ENCODE measurements around the gene CDCA3. TPM values are rescaled to one million over a fixed set of nuclear protein-coding genes. Genes with fewer than 3 reads are reported as not detected.
"Not testable (repeated sequence)": the region's sequence is repeated elsewhere in the genome, so short reads cannot be mapped to it uniquely, and the experiment has no call there.

Gene CDCA3
- total RNA-seq, 1 donor from 2014 or later: 3.2 TPM

GRCh38 chr12:6899427-6899826 lies 48.3 kb upstream of the CDCA3 start:
- H3K27ac ChIP-seq (ENCODE audit: low read depth, low read length): no peak overlapping the region
- TF ChIP-seq CTCF (IDR thresholded peaks at IDR 0.05; ENCODE audit: insufficient read depth, low read depth, low read length): no peak
- no peak for TF ChIP-seq EZH2 (IDR thresholded peaks at IDR 0.05; ENCODE audit: insufficient read depth, low read length)
- no peaks in the 10 kb centered on the region for H3K36me3 ChIP-seq (ENCODE audit: insufficient read depth, low read length)
- no peak overlapping the region for H3K9ac ChIP-seq (ENCODE audit: low read length)
- Mint-ChIP-seq H3K4me1 (ENCODE audit: low read depth, unreplicated experiment) (no peaks in the 10 kb centered on the region), H3K27me3 (ENCODE audit: low read depth, unreplicated experiment) (no peaks in the 10 kb centered on the region), H3K4me3 (ENCODE audit: unreplicated experiment) (no peak overlapping the region), H3K36me3 (ENCODE audit: low read depth, unreplicated experiment) (no peaks in the 10 kb centered on the region), H3K27ac (ENCODE audit: unreplicated experiment) (no peak overlapping the region), H3K9me3 (ENCODE audit: unreplicated experiment) (no peaks in the 10 kb centered on the region)
- FAIRE-seq: no peak
- H3K27me3 ChIP-seq (ENCODE audit: insufficient read depth, low read length): no peaks in the 10 kb centered on the region
- no peaks in the 10 kb centered on the region for H3K9me3 ChIP-seq (ENCODE audit: insufficient read depth, low read depth, low read length)
- no peaks in the 10 kb centered on the region for H3K79me2 ChIP-seq (ENCODE audit: insufficient read depth, low read length)
- no peak overlapping the region for H3K4me3 ChIP-seq (ENCODE audit: insufficient read depth, low read depth, low read length)
- H3K4me2 ChIP-seq (ENCODE audit: low read length): no peak overlapping the region
- no peaks in the 10 kb centered on the region for H3K4me1 ChIP-seq (ENCODE audit: insufficient read depth, low read length)
- no peak overlapping the region for H2AFZ ChIP-seq (ENCODE audit: low read depth, low read length)
- no peaks in the 10 kb centered on the region for H4K20me1 ChIP-seq (ENCODE audit: insufficient read depth, low read length)
- DNase-seq (ENCODE audit: low read depth): no peak

GRCh38 chr12:6896846-6897435 lies 45.9 kb upstream of the CDCA3 start:
- H3K27me3 ChIP-seq (ENCODE audit: insufficient read depth, low read length): no peaks in the 10 kb centered on the region
- H3K79me2 ChIP-seq (ENCODE audit: insufficient read depth, low read length): no peaks in the 10 kb centered on the region
- Mint-ChIP-seq H3K4me1 (ENCODE audit: low read depth, unreplicated experiment) (no peaks in the 10 kb centered on the region), H3K9me3 (ENCODE audit: unreplicated experiment) (no peaks in the 10 kb centered on the region), H3K36me3 (ENCODE audit: low read depth, unreplicated experiment) (peaks cover 3% of the 10 kb centered on the region), H3K27me3 (ENCODE audit: low read depth, unreplicated experiment) (no peaks in the 10 kb centered on the region), H3K27ac (ENCODE audit: unreplicated experiment) (no peak overlapping the region), H3K4me3 (ENCODE audit: unreplicated experiment) (no peak overlapping the region)
- no peak overlapping the region for H3K4me2 ChIP-seq (ENCODE audit: low read length)
- H3K27ac ChIP-seq (ENCODE audit: low read depth, low read length): no peak overlapping the region
- H3K9me3 ChIP-seq (ENCODE audit: insufficient read depth, low read depth, low read length): no peaks in the 10 kb centered on the region
- FAIRE-seq (no peak), DNase-seq (ENCODE audit: low read depth) (no peak)
- no peak overlapping the region for H2AFZ ChIP-seq (ENCODE audit: low read depth, low read length)
- H3K4me1 ChIP-seq (ENCODE audit: insufficient read depth, low read length): no peaks in the 10 kb centered on the region
- no peak overlapping the region for H3K9ac ChIP-seq (ENCODE audit: low read length)
- no peak overlapping the region for H3K4me3 ChIP-seq (ENCODE audit: insufficient read depth, low read depth, low read length)
- no peaks in the 10 kb centered on the region for H3K36me3 ChIP-seq (ENCODE audit: insufficient read depth, low read length)
- TF ChIP-seq EZH2 (IDR thresholded peaks at IDR 0.05; ENCODE audit: insufficient read depth, low read length) (no peak), CTCF (IDR thresholded peaks at IDR 0.05; ENCODE audit: insufficient read depth, low read depth, low read length) (no peak)
- H4K20me1 ChIP-seq (ENCODE audit: insufficient read depth, low read length): no peaks in the 10 kb centered on the region

- Mint-ChIP-seq H3K4me1 (ENCODE audit: low read depth, unreplicated experiment) (no peaks in the 10 kb centered on the region), H3K4me3 (ENCODE audit: unreplicated experiment) (no peak overlapping the region), H3K36me3 (ENCODE audit: low read depth, unreplicated experiment) (peaks cover 3% of the 10 kb centered on the region), H3K9me3 (ENCODE audit: unreplicated experiment) (no peaks in the 10 kb centered on the region), H3K27ac (ENCODE audit: unreplicated experiment) (no peak overlapping the region), H3K27me3 (ENCODE audit: low read depth, unreplicated experiment) (no peaks in the 10 kb centered on the region)
- Histone ChIP-seq H3K27me3 (ENCODE audit: insufficient read depth, low read length) (no peaks in the 10 kb centered on the region), H3K4me2 (ENCODE audit: low read length) (no peak overlapping the region), H3K79me2 (ENCODE audit: insufficient read depth, low read length) (no peaks in the 10 kb centered on the region), H2AFZ (ENCODE audit: low read depth, low read length) (no peak overlapping the region), H3K36me3 (ENCODE audit: insufficient read depth, low read length) (no peaks in the 10 kb centered on the region), H3K27ac (ENCODE audit: low read depth, low read length) (no peak overlapping the region), H4K20me1 (ENCODE audit: insufficient read depth, low read length) (no peaks in the 10 kb centered on the region), H3K4me3 (ENCODE audit: insufficient read depth, low read depth, low read length) (no peak overlapping the region), H3K4me1 (ENCODE audit: insufficient read depth, low read length) (peaks cover 12% of the 10 kb centered on the region), H3K9ac (ENCODE audit: low read length) (no peak overlapping the region), H3K9me3 (ENCODE audit: insufficient read depth, low read depth, low read length) (no peaks in the 10 kb centered on the region)
- FAIRE-seq: no peak
- no peak for DNase-seq (ENCODE audit: low read depth)
- TF ChIP-seq CTCF (IDR thresholded peaks at IDR 0.05; ENCODE audit: insufficient read depth, low read depth, low read length) (no peak), EZH2 (IDR thresholded peaks at IDR 0.05; ENCODE audit: insufficient read depth, low read length) (no peak)
Observed at GRCh38 chr12:6894321-6894720, 43.2 kb upstream of the CDCA3 start.

GRCh38 chr12:6892683-6893082 lies 41.6 kb upstream of the CDCA3 start:
- not testable (repeated sequence) for DNase-seq (ENCODE audit: low read depth); H3K36me3 Mint-ChIP-seq (ENCODE audit: low read depth, unreplicated experiment); H3K9me3 ChIP-seq (ENCODE audit: insufficient read depth, low read depth, low read length); H3K27me3 ChIP-seq (ENCODE audit: insufficient read depth, low read length); H3K9ac ChIP-seq (ENCODE audit: low read length); H3K27ac ChIP-seq (ENCODE audit: low read depth, low read length); FAIRE-seq; H3K27ac Mint-ChIP-seq (ENCODE audit: unreplicated experiment); H3K9me3 Mint-ChIP-seq (ENCODE audit: unreplicated experiment); H3K4me3 ChIP-seq (ENCODE audit: insufficient read depth, low read depth, low read length); H3K4me3 Mint-ChIP-seq (ENCODE audit: unreplicated experiment); H3K36me3 ChIP-seq (ENCODE audit: insufficient read depth, low read length); H3K27me3 Mint-ChIP-seq (ENCODE audit: low read depth, unreplicated experiment); H2AFZ ChIP-seq (ENCODE audit: low read depth, low read length); H3K4me2 ChIP-seq (ENCODE audit: low read length); H4K20me1 ChIP-seq (ENCODE audit: insufficient read depth, low read length); H3K79me2 ChIP-seq (ENCODE audit: insufficient read depth, low read length); H3K4me1 Mint-ChIP-seq (ENCODE audit: low read depth, unreplicated experiment)
- H3K4me1 ChIP-seq (ENCODE audit: insufficient read depth, low read length): peaks cover 12% of the 10 kb centered on the region

All from astrocyte (in vitro differentiated cells and primary cell).